Occipital lobe (tissue), 3 donors: ENCODE data around the gene UQCRC1. TPM values are rescaled to one million over a fixed set of nuclear protein-coding genes. Genes with fewer than 3 reads are reported as not detected.
"Not testable (repeated sequence)": the region's sequence is repeated elsewhere in the genome, so short reads cannot be mapped to it uniquely, and the experiment has no call there.

Experiments
- DNase-seq: peaks from one replicate; lab custom pipeline; 2025; lab: John Stamatoyannopoulos, UW
- small RNA-seq: library from RNA; depleted of rRNA; stranded (forward); fragments of <200 nt; gene quantifications from one replicate; pipeline ENCODE3, GENCODE V24; 2014
- total RNA-seq: library from RNA; depleted of rRNA; stranded (reverse); fragments of >200 nt; gene quantifications from one replicate; pipeline ENCODE4 v1.2.3, GENCODE V29; 2014

Gene UQCRC1
- total RNA-seq, 1 donor from 2014 or later: 124 TPM

- DNase-seq: no peak
Measured at GRCh38 chr3:48555231-48555948, 54.1 kb downstream of the UQCRC1 start.

GRCh38 chr3:48553886-48554845 lies 55.3 kb downstream of the UQCRC1 start:
- no peak for DNase-seq

DNA sequence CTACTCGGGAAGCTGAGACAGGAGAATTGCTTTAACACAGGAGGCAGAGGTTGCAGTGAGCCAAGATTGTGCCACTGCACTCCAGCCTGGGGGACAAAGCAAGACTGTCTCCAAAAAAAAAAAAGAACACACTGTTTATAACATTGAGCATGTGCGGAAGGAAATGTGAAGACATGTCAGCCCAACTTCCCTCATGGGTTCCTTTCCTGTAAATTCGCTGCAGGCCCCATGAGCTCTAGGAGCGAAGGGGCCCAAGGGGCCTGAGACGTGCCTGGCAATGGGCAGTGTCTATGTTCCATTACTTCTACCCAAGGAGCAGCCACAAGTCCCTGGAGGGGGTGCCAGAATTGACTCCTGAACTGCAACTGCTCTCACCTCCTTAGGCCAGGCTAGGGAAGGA lies 56.1 kb downstream of the UQCRC1 start:
- no peak for DNase-seq

DNA sequence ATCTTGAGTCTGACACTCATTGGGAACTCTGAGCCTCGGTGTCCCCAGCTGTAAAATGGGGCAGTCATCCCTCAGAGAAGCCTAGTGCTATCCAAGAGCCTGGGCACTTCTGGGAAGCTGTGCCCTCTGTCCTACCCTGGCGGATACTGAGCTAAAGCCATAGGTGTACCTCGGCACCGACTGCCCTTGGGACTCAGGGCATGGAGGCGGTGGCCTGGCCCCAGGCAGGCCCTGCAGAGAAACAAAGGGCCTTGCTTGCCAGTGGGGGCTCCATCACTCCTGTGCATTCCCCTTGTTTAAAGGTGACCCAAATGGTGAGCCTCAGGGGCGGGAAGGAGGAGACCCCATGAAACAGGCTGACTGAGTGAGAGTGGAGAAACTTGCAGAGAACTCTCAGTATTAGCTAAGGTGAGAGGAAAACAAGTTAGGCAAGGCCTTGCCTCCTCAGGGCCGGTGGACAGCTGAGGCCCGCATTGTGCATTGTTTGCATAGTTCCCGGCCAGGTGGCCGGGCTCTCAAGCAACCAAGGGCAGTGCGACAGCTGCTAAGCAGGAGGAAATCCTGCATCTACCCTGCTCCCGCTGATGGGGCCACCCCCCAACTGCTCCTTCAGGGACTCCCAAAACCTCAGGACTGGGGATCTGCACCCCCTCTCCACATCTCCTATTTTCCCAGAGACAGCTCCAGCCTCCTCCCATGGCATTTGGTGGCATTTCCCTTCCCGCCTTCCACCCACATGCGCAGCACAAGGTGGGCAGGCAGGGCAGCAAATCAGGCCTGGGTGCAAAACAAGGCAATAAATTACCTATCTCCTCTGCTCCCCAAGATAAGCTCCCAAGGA lies 57.1 kb downstream of the UQCRC1 start:
- DNase-seq: no peak

DNA sequence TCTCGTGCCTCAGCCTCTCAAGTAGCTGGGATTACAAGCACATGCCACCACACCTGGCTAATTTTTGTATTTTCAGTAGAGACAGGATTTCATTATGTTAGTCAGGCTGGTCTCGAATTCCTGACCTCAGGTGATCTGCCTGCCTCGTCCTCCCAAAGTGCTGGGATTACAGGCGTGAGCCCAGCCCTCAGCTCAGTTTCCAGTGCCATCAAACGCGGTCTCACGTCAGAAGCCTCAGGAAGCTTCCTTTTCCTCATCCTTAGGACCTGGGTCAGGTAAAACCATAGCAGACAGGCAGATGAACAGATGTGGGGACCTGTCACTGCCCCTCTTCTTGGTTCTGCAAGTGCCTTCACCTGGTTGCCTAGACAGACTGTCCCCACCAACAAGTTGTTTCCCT lies 57.8 kb downstream of the UQCRC1 start:
- DNase-seq: not testable (repeated sequence)

Small RNA genes within 50 kb of the gene (small RNA-seq; reads per million reads assigned to genes)
- not detected for gene MIR6823

Other genes with a start within 250 kb of the UQCRC1 start
- 2.5 TPM for gene FBXW12, start 237.4 kb downstream of the UQCRC1 start, total RNA-seq
- 26.8 TPM for gene PLXNB1, start 179.6 kb downstream of the UQCRC1 start, total RNA-seq
- gene CCDC51, start 169.5 kb downstream of the UQCRC1 start, total RNA-seq: 7.5 TPM
- gene TMA7, start 169.4 kb downstream of the UQCRC1 start, total RNA-seq: 61.3 TPM
- 5.9 TPM for gene ATRIP, start 162.9 kb downstream of the UQCRC1 start, total RNA-seq
- 72.5 TPM for gene SHISA5, start 105.5 kb downstream of the UQCRC1 start, total RNA-seq
- 19.2 TPM for gene PFKFB4, start 52.8 kb downstream of the UQCRC1 start, total RNA-seq
- gene UCN2, start 45.9 kb downstream of the UQCRC1 start, total RNA-seq: not detected
- 1.9 TPM for gene COL7A1, start 14.3 kb downstream of the UQCRC1 start, total RNA-seq
- gene TMEM89, start 12.1 kb upstream of the UQCRC1 start, total RNA-seq: not detected
- 4.5 TPM for gene SLC26A6, start 25.8 kb upstream of the UQCRC1 start, total RNA-seq
- gene CELSR3, start 53.2 kb upstream of the UQCRC1 start, total RNA-seq: 34.5 TPM
- gene NCKIPSD, start 76.3 kb upstream of the UQCRC1 start, total RNA-seq: 8.4 TPM
- gene IP6K2, start 107.6 kb upstream of the UQCRC1 start, total RNA-seq: 90.6 TPM
- gene PRKAR2A, start 238.2 kb upstream of the UQCRC1 start, total RNA-seq: 29.2 TPM